Hepatocyte (in vitro differentiated cells): Measurements from ENCODE around the gene CITED1. TPM values are rescaled to one million over a fixed set of nuclear protein-coding genes. Genes with fewer than 3 reads are reported as not detected.
A peak's percentile ranks its signal among the peaks of the same experiment; 100 is the strongest.

Source experiments
- DNase-seq: peaks from one replicate; pipeline ENCODE4 v3.0.0-alpha.2; 2016; ENCODE audit warnings: low spot score
- H2AFZ ChIP-seq: fragments of 200-600 bp; sonication (generic); 2 replicates; pipeline ENCODE4 v1.6.0; 2016; ENCODE audit warnings: antibody characterized with exemption, mild to moderate bottlenecking
- H3K27ac ChIP-seq: fragments of 200-600 bp; sonication (generic); 2 replicates; pipeline ENCODE4 v1.5.1; 2016; ENCODE audit warnings: mild to moderate bottlenecking
- H3K27me3 ChIP-seq: fragments of 200-600 bp; sonication (generic); 2 replicates; pipeline ENCODE4 v1.6.1; 2016
- H3K36me3 ChIP-seq: fragments of 200-600 bp; sonication (generic); replicated peaks from 2 replicates; pipeline ENCODE4 v1.5.1; 2016; ENCODE audit warnings: low read depth; ENCODE audit not compliant: insufficient read depth
- H3K4me1 ChIP-seq: fragments of 200-600 bp; sonication (generic); 2 replicates; pipeline ENCODE4 v1.5.1; 2016; ENCODE audit warnings: mild to moderate bottlenecking, moderate library complexity; ENCODE audit not compliant: insufficient read depth
- H3K4me2 ChIP-seq: fragments of 200-600 bp; sonication (generic); 2 replicates; pipeline ENCODE4 v1.6.0; 2016
- H3K4me3 ChIP-seq: fragments of 200-600 bp; sonication (generic); 2 replicates; pipeline ENCODE4 v1.5.1; 2016; ENCODE audit warnings: mild to moderate bottlenecking
- H3K79me2 ChIP-seq: fragments of 200-600 bp; sonication (generic); 2 replicates; pipeline ENCODE4 v1.6.0; 2017; ENCODE audit warnings: mild to moderate bottlenecking
- H3K9me2 ChIP-seq: fragments of 200-600 bp; sonication (generic); replicated peaks from 2 replicates; pipeline ENCODE4 v1.6.0; 2017; ENCODE audit warnings: mild to moderate bottlenecking; ENCODE audit not compliant: insufficient read depth
- H3K9me3 ChIP-seq: fragments of 200-600 bp; sonication (generic); 2 replicates; pipeline ENCODE4 v1.5.1; 2016; ENCODE audit warnings: low read depth, mild to moderate bottlenecking
- H4K20me1 ChIP-seq: fragments of 200-600 bp; sonication (generic); 2 replicates; pipeline ENCODE4 v1.6.0; 2016; ENCODE audit warnings: mild to moderate bottlenecking; ENCODE audit not compliant: insufficient read depth, poor library complexity, severe bottlenecking
- CTCF ChIP-seq: fragments of 200-600 bp; sonication (generic); IDR thresholded peaks from 2 replicates; pipeline ENCODE4 v1.5.1; 2016; ENCODE audit warnings: antibody characterized with exemption, mild to moderate bottlenecking; ENCODE audit not compliant: poor library complexity
- EZH2 ChIP-seq: fragments of 200-600 bp; sonication (generic); IDR thresholded peaks from 2 replicates; pipeline ENCODE4 v1.6.1; 2016; ENCODE audit warnings: antibody characterized with exemption, mild to moderate bottlenecking, borderline replicate concordance
- EZH2phosphoT487 ChIP-seq: fragments of 200-600 bp; sonication (generic); IDR thresholded peaks from one replicate; pipeline ENCODE4 v1.6.1; 2018; ENCODE audit warnings: antibody characterized with exemption, mild to moderate bottlenecking, low read depth, moderate library complexity; ENCODE audit not compliant: unreplicated experiment, severe bottlenecking
- WGBS: methylation state at CpG from one replicate; pipeline ENCODE4 v1.1.6; 2016; ENCODE audit warnings: low lambda C conversion rate; ENCODE audit errors: missing lambda C conversion rate; 5-methylcytosine and 5-hydroxymethylcytosine counted together
- polyA plus RNA-seq: library from polyadenylated mRNA; unstranded; fragments of >200 nt; fragmentation: Nextera tagmentation; extraction: Ambion mirVana; gene quantifications from 2 replicates; pipeline ENCODE4 v1.2.1, GENCODE V29; 2016
- total RNA-seq: library from RNA; depleted of rRNA; stranded (reverse); fragments of >200 nt; gene quantifications from 2 replicates; pipeline ENCODE4 v1.2.3, GENCODE V29; 2014

The CITED1 gene
- total and polyA plus RNA-seq, 2 experiments from 2014 or later: 2.9 TPM; not detected in 1

- no peak for DNase-seq
- WGBS: 83% methylated on average over 3 of the region's 3 CpGs
- H2AFZ ChIP-seq: no peak overlapping the region
Measured at GRCh38 chrX:72314881-72315280, 9.2 kb upstream of the CITED1 start.

GRCh38 chrX:72313707-72314641 is 8.3 kb upstream of the CITED1 start:
- no peak for TF ChIP-seq CTCF
- no peak for TF ChIP-seq EZH2phosphoT487
- no peak for TF ChIP-seq EZH2
- H3K4me3 ChIP-seq: no peak overlapping the region
- peak overlapping the region; percentile 31 for H3K27ac ChIP-seq
- H3K9me2 ChIP-seq: no peaks in the 10 kb centered on the region
- no peak for DNase-seq
- no peak overlapping the region for H2AFZ ChIP-seq
- H3K36me3 ChIP-seq: no peaks in the 10 kb centered on the region
- H3K79me2 ChIP-seq: no peaks in the 10 kb centered on the region
- H3K4me1 ChIP-seq: no peaks in the 10 kb centered on the region
- H4K20me1 ChIP-seq: no peaks in the 10 kb centered on the region
- H3K27me3 ChIP-seq: no peaks in the 10 kb centered on the region
- no peak overlapping the region for H3K4me2 ChIP-seq
- WGBS: 49% methylated on average over 8 of the region's 8 CpGs
- H3K9me3 ChIP-seq: no peaks in the 10 kb centered on the region

More at GRCh38 chrX:72314881-72315280, 9.2 kb upstream of the CITED1 start:
- H3K27ac ChIP-seq: no peak overlapping the region
- H3K4me2 ChIP-seq: no peak overlapping the region
- no peaks in the 10 kb centered on the region for H3K79me2 ChIP-seq
- H3K9me3 ChIP-seq: no peaks in the 10 kb centered on the region
- no peaks in the 10 kb centered on the region for H3K4me1 ChIP-seq
- H3K4me3 ChIP-seq: no peak overlapping the region
- no peak for TF ChIP-seq EZH2phosphoT487
- TF ChIP-seq EZH2: no peak
- no peak for TF ChIP-seq CTCF
- no peaks in the 10 kb centered on the region for H3K9me2 ChIP-seq
- H4K20me1 ChIP-seq: no peaks in the 10 kb centered on the region
- no peaks in the 10 kb centered on the region for H3K27me3 ChIP-seq
- H3K36me3 ChIP-seq: no peaks in the 10 kb centered on the region

- WGBS: 89% methylated on average over 14 of the region's 14 CpGs
- Histone ChIP-seq H3K9me2 (no peaks in the 10 kb centered on the region), H3K9me3 (no peaks in the 10 kb centered on the region), H3K79me2 (no peaks in the 10 kb centered on the region), H3K4me1 (peaks cover 7% of the 10 kb centered on the region), H4K20me1 (no peaks in the 10 kb centered on the region), H3K36me3 (no peaks in the 10 kb centered on the region), H3K4me2 (no peak overlapping the region), H3K27me3 (peaks cover 11% of the 10 kb centered on the region), H2AFZ (no peak overlapping the region), H3K27ac (no peak overlapping the region), H3K4me3 (no peak overlapping the region)
- no peak for DNase-seq
- TF ChIP-seq EZH2phosphoT487 (no peak), CTCF (no peak)
Measured at GRCh38 chrX:72312311-72312940, 6.7 kb upstream of the CITED1 start.
